T follicular helper cell (primary cell): Measurements from ENCODE around the gene NLRP7.

Experiments used
- DNase-seq: peaks from one replicate; pipeline ENCODE4 v3.0.0-alpha.2; 2020; ENCODE audit warnings: low read depth

Gene NLRP7

DNA sequence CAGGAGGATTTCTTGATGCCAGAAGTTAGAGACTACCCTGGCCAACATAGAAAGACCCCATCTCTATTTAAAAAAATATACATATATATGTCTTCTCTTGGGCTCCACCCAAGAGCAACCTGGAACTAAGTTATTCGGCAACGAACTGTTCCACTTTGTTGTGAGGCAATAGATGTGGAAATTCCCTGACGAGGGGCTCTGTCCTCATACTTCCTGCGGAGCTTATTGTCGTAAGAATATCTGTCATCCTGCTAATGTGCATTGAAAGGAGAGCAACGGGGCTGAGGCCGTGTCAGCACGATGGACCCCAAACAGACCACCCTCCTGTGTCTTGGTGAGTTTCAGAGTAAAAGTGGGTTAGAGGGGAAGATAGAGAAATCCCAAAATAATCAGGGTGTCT, 73.3 kb downstream of the NLRP7 start, which contains the start of gene FCAR:
Gene FCAR, plus strand, starts transcription at position 246 of the 400 bp plus-strand sequence. Its CDS starts 55 bp downstream, at position 301.
- no peak for DNase-seq
